ENCODE data around the gene IGF2BP2. TPM values are rescaled to one million over a fixed set of nuclear protein-coding genes. Genes with fewer than 3 reads are reported as not detected.

IGF2BP2 gene
- total RNA-seq, 1 experiment from 2014 or later, result 97.8 TPM

GRCh38 chr3:185717627-185718402 lies 107.0 kb downstream of the IGF2BP2 start:
- intact Hi-C loops (cut with micrococcal nuclease; ENCODE audit: unreplicated experiment), result no loop called here
- TF ChIP-seq, protein P1, sequence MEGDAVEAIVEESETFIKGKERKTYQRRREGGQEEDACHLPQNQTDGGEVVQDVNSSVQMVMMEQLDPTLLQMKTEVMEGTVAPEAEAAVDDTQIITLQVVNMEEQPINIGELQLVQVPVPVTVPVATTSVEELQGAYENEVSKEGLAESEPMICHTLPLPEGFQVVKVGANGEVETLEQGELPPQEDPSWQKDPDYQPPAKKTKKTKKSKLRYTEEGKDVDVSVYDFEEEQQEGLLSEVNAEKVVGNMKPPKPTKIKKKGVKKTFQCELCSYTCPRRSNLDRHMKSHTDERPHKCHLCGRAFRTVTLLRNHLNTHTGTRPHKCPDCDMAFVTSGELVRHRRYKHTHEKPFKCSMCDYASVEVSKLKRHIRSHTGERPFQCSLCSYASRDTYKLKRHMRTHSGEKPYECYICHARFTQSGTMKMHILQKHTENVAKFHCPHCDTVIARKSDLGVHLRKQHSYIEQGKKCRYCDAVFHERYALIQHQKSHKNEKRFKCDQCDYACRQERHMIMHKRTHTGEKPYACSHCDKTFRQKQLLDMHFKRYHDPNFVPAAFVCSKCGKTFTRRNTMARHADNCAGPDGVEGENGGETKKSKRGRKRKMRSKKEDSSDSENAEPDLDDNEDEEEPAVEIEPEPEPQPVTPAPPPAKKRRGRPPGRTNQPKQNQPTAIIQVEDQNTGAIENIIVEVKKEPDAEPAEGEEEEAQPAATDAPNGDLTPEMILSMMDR (IDR thresholded peaks at IDR 0.05), result no peak
- no peak for TF ChIP-seq POLR2AphosphoS5 (IDR thresholded peaks at IDR 0.05; ENCODE audit: low read depth, low read length)
- no peak for TF ChIP-seq TCF7L2 (IDR thresholded peaks at IDR 0.05; ENCODE audit: low read depth, low read length)
- TF ChIP-seq SIN3A (IDR thresholded peaks at IDR 0.05; ENCODE audit: borderline replicate concordance, insufficient read depth, low read depth, low read length), result no peak
- TF ChIP-seq, protein P2, sequence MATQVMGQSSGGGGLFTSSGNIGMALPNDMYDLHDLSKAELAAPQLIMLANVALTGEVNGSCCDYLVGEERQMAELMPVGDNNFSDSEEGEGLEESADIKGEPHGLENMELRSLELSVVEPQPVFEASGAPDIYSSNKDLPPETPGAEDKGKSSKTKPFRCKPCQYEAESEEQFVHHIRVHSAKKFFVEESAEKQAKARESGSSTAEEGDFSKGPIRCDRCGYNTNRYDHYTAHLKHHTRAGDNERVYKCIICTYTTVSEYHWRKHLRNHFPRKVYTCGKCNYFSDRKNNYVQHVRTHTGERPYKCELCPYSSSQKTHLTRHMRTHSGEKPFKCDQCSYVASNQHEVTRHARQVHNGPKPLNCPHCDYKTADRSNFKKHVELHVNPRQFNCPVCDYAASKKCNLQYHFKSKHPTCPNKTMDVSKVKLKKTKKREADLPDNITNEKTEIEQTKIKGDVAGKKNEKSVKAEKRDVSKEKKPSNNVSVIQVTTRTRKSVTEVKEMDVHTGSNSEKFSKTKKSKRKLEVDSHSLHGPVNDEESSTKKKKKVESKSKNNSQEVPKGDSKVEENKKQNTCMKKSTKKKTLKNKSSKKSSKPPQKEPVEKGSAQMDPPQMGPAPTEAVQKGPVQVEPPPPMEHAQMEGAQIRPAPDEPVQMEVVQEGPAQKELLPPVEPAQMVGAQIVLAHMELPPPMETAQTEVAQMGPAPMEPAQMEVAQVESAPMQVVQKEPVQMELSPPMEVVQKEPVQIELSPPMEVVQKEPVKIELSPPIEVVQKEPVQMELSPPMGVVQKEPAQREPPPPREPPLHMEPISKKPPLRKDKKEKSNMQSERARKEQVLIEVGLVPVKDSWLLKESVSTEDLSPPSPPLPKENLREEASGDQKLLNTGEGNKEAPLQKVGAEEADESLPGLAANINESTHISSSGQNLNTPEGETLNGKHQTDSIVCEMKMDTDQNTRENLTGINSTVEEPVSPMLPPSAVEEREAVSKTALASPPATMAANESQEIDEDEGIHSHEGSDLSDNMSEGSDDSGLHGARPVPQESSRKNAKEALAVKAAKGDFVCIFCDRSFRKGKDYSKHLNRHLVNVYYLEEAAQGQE (IDR thresholded peaks at IDR 0.05; ENCODE audit: insufficient read depth in 1 of 2, low read depth in 2 of 2, low read length in 1 of 2), result no peak
- in situ Hi-C loops (cut with HindIII; ENCODE audit: low pct_unique_long_range_greater_than_20kb, low sequenced_read_pairs), result no loop called here
- no peaks in the 10 kb centered on the region for H3K36me3 ChIP-seq (ENCODE audit: control insufficient read depth, insufficient read depth, low read length)
- BruUV-seq (replicated peaks), result no TSS peak
- no peak overlapping the region for H3K4me3 ChIP-seq (ENCODE audit: low read depth in 2 of 2, low read length in 2 of 2)
- H3K4me1 ChIP-seq (ENCODE audit: control insufficient read depth, insufficient read depth, low read length), result peaks cover 20% of the 10 kb centered on the region
- H3K27me3 ChIP-seq (ENCODE audit: control insufficient read depth, insufficient read depth, low read length), result no peaks in the 10 kb centered on the region
- H3K27ac ChIP-seq (ENCODE audit: low read length), result no peak overlapping the region
- ChIA-PET CTCF (no interaction called here), POLR2A (interaction anchor here (0.6 kb wide), 1 partner anchor 32 kb away, joined by 10 read pairs; no protein-coding TSS in a partner anchor)
- DNase-seq (ENCODE audit: low read depth, low spot score), result no peak
- no peaks in the 10 kb centered on the region for H3K9me3 ChIP-seq (ENCODE audit: control insufficient read depth, insufficient read depth, low read depth, low read length)
- no peak for ATAC-seq

- in situ Hi-C loops (cut with HindIII; ENCODE audit: low pct_unique_long_range_greater_than_20kb, low sequenced_read_pairs), result no loop called here
- 0 out of 2 replicates have a peak, but pooled peaks have one; percentile 12 for ATAC-seq
- Histone ChIP-seq H3K4me3 (ENCODE audit: low read depth in 2 of 2, low read length in 2 of 2) (no peak overlapping the region), H3K27ac (ENCODE audit: low read length) (0 out of 2 replicates have a peak overlapping the region, but pooled peaks have one; percentile 12), H3K4me1 (ENCODE audit: control insufficient read depth, insufficient read depth, low read length) (peaks cover 20% of the 10 kb centered on the region), H3K9me3 (ENCODE audit: control insufficient read depth, insufficient read depth, low read depth, low read length) (no peaks in the 10 kb centered on the region), H3K36me3 (ENCODE audit: control insufficient read depth, insufficient read depth, low read length) (no peaks in the 10 kb centered on the region), H3K27me3 (ENCODE audit: control insufficient read depth, insufficient read depth, low read length) (no peaks in the 10 kb centered on the region)
- intact Hi-C loops (cut with micrococcal nuclease; ENCODE audit: unreplicated experiment), result no loop called here
- no TSS peak for BruUV-seq (replicated peaks)
- CTCF ChIA-PET, result no interaction called here
- TF ChIP-seq TCF7L2 (IDR thresholded peaks at IDR 0.05; ENCODE audit: low read depth, low read length) (no peak), SIN3A (IDR thresholded peaks at IDR 0.05; ENCODE audit: borderline replicate concordance, insufficient read depth, low read depth, low read length) (no peak), POLR2AphosphoS5 (IDR thresholded peaks at IDR 0.05; ENCODE audit: low read depth, low read length) (no peak)
- TF ChIP-seq, protein P2 (IDR thresholded peaks at IDR 0.05; ENCODE audit: insufficient read depth in 1 of 2, low read depth in 2 of 2, low read length in 1 of 2), result no peak
- TF ChIP-seq, protein P1 (IDR thresholded peaks at IDR 0.05), result no peak
- POLR2A ChIA-PET, result no interaction called here
- DNase-seq (ENCODE audit: low read depth, low spot score), result no peak
These were observed 107.7 kb downstream of the IGF2BP2 start for GRCh38 chr3:185717121-185717520.
